ENCODE data around the gene MPL. TPM values are rescaled to one million over a fixed set of nuclear protein-coding genes. Genes with fewer than 3 reads are reported as not detected.

MPL gene
- total and polyA plus RNA-seq, 2 of the 13 experiments (the other 11 are each of a cell fraction or from before 2014, with no cell fraction given): not detected

- TF ChIP-seq MIER2 (CRISPR knock-in tag; IDR thresholded peaks at IDR 0.05) (no peak), PHB2 (IDR thresholded peaks at IDR 0.05; ENCODE audit: partially characterized antibody) (no peak), ZMYM4 (CRISPR knock-in tag; IDR thresholded peaks at IDR 0.05) (0 out of 2 replicates have a peak, but pooled peaks have one; percentile 9), MBNL3 (CRISPR knock-in tag; conservative IDR thresholded peaks at IDR 0.05) (no peak), ZNF614 (CRISPR knock-in tag; IDR thresholded peaks at IDR 0.05; ENCODE audit: borderline replicate concordance) (no peak), ZSCAN5A (CRISPR knock-in tag; IDR thresholded peaks at IDR 0.05; ENCODE audit: borderline replicate concordance) (no peak), ZNF274 (CRISPR knock-in tag; IDR thresholded peaks at IDR 0.05) (no peak; the same call in 1 of the 2 replicates), ZNF83 (CRISPR knock-in tag; IDR thresholded peaks at IDR 0.05; ENCODE audit: borderline replicate concordance) (0 out of 2 replicates have a peak, but pooled peaks have one; percentile 80), ERF (CRISPR knock-in tag; IDR thresholded peaks at IDR 0.05) (no peak), HMG20A (CRISPR knock-in tag; IDR thresholded peaks at IDR 0.05; ENCODE audit: borderline replicate concordance) (no peak), HOXA7 (CRISPR knock-in tag; IDR thresholded peaks at IDR 0.05) (no peak), ZNF256 (CRISPR knock-in tag; conservative IDR thresholded peaks at IDR 0.05) (no peak), KLF6 (CRISPR knock-in tag; IDR thresholded peaks at IDR 0.05) (no peak), NR0B2 (CRISPR knock-in tag; IDR thresholded peaks at IDR 0.05) (no peak), EED (CRISPR knock-in tag; IDR thresholded peaks at IDR 0.05) (no peak), ARHGAP35 (CRISPR knock-in tag; IDR thresholded peaks at IDR 0.05; ENCODE audit: borderline replicate concordance) (no peak), ELK4 (CRISPR knock-in tag; IDR thresholded peaks at IDR 0.05; ENCODE audit: borderline replicate concordance) (no peak), ZBTB38 (CRISPR knock-in tag; IDR thresholded peaks at IDR 0.05) (no peak), POLR2A (IDR thresholded peaks at IDR 0.05; ENCODE audit: insufficient read depth in 1 of 2, low read depth in 2 of 2, low read length in 2 of 2) (no peak), ZSCAN20 (CRISPR knock-in tag; IDR thresholded peaks at IDR 0.05; ENCODE audit: borderline replicate concordance) (no peak), ZNF44 (CRISPR knock-in tag; IDR thresholded peaks at IDR 0.05) (no peak), RAD51 (IDR thresholded peaks at IDR 0.05; ENCODE audit: borderline replicate concordance) (no peak), FOXJ3 (CRISPR knock-in tag; IDR thresholded peaks at IDR 0.05; ENCODE audit: borderline replicate concordance) (no peak), PPARG (CRISPR knock-in tag; conservative IDR thresholded peaks at IDR 0.05) (no peak), ZNF788 (CRISPR knock-in tag; IDR thresholded peaks at IDR 0.05; ENCODE audit: borderline replicate concordance) (no peak), ZNF616 (CRISPR knock-in tag; IDR thresholded peaks at IDR 0.05; ENCODE audit: low read depth) (no peak), MNT (IDR thresholded peaks at IDR 0.05) (no peak), THAP11 (CRISPR knock-in tag; IDR thresholded peaks at IDR 0.05) (no peak), WIZ (CRISPR knock-in tag; IDR thresholded peaks at IDR 0.05) (no peak)
Observed at GRCh38 chr1:43348343-43348808, 10.8 kb downstream of the MPL start (continued).

Data from HepG2 (cell line).